Uterus (tissue), 4 donors: Measurements from ENCODE around the gene INTS1. TPM values are rescaled to one million over a fixed set of nuclear protein-coding genes. Genes with fewer than 3 reads are reported as not detected.

Source experiments
- DNase-seq, 2 donors: peaks; one replicate each; pipeline ENCODE4 v3.0.0-alpha.2; 2019 to 2020
- H3K27ac ChIP-seq, 2 donors: fragments of 200-600 bp; sonication (generic); 1 replicate in 1 of 2; 2 replicates in 1 of 2; pipeline ENCODE4 v1.5.1; 2016 to 2018
- H3K27me3 ChIP-seq, 2 donors: fragments of 200-600 bp; sonication (generic); one replicate each; pipeline ENCODE4 v1.5.1; 2018 to 2019; ENCODE audit warnings: control low read depth in 1 of 2
- H3K36me3 ChIP-seq, 2 donors: fragments of 200-600 bp; sonication (generic); one replicate each; pipeline ENCODE4 v1.5.1; 2019; ENCODE audit warnings: control low read depth in 1 of 2
- H3K4me1 ChIP-seq, 2 donors: fragments of 200-600 bp; sonication (generic); one replicate each; pipeline ENCODE4 v1.5.1; 2018 to 2019; ENCODE audit warnings: control low read depth in 1 of 2
- H3K4me3 ChIP-seq, 2 donors: fragments of 200-600 bp; sonication (generic); 1 replicate in 1 of 2; 2 replicates in 1 of 2; pipeline ENCODE4 v1.5.1; 2018 to 2019; ENCODE audit warnings: mild to moderate bottlenecking in 1 of 2
- H3K9me3 ChIP-seq, 2 donors: fragments of 200-600 bp; sonication (generic); one replicate each; pipeline ENCODE4 v1.5.1; 2019; ENCODE audit warnings: control low read depth in 1 of 2
- POLR2A ChIP-seq, 2 donors: fragments of 450-650 bp; IDR thresholded peaks; one replicate each; pipeline ENCODE4 v1.6.1; 2016; ENCODE audit warnings: antibody characterized with exemption in 2 of 2, mild to moderate bottlenecking in 1 of 2, moderate library complexity in 1 of 2
- intact Hi-C: fragments of 100-400 bp; cut with DNase I; formaldehyde crosslinking; loops from one replicate; pipeline ENCODE4 v1.15.1; 2023; ENCODE audit warnings: low total_unique reads
- total RNA-seq, 4 donors: library from RNA; depleted of rRNA in 3 of 4; stranded (reverse); fragments of >200 nt in 3 of 4; gene quantifications; one replicate each; pipeline versions ENCODE4 v1.1.0 to v1.2.4, GENCODE V29; 2014 to 2023
- TF ChIP-seq, protein P1 (sequence below), 4 experiments: fragments of 200-600 bp in 2 of 4; fragments of 450-650 bp in 2 of 4; sonication (generic) in 2 of 4; IDR thresholded peaks; one replicate each; pipeline ENCODE4 v1.5.1; 2016 to 2019; ENCODE audit warnings: antibody characterized with exemption in 4 of 4, mild to moderate bottlenecking in 2 of 4, moderate library complexity in 1 of 4
- donor health status: DM: yes; HTN: yes; CAD: no.

Gene INTS1
- total RNA-seq, 4 donors from 2014 or later, result 8.2 to 68.9 (median 30.3) TPM

GRCh38 chr7:1466524-1467271 is 37.5 kb downstream of the INTS1 start:
- no peak overlapping the region for H3K4me3 ChIP-seq
- no peaks in the 10 kb centered on the region for H3K27me3 ChIP-seq
- H3K36me3 ChIP-seq, result no peaks in the 10 kb centered on the region
- no peak for TF ChIP-seq POLR2A (IDR thresholded peaks at IDR 0.05)
- TF ChIP-seq, protein P1, sequence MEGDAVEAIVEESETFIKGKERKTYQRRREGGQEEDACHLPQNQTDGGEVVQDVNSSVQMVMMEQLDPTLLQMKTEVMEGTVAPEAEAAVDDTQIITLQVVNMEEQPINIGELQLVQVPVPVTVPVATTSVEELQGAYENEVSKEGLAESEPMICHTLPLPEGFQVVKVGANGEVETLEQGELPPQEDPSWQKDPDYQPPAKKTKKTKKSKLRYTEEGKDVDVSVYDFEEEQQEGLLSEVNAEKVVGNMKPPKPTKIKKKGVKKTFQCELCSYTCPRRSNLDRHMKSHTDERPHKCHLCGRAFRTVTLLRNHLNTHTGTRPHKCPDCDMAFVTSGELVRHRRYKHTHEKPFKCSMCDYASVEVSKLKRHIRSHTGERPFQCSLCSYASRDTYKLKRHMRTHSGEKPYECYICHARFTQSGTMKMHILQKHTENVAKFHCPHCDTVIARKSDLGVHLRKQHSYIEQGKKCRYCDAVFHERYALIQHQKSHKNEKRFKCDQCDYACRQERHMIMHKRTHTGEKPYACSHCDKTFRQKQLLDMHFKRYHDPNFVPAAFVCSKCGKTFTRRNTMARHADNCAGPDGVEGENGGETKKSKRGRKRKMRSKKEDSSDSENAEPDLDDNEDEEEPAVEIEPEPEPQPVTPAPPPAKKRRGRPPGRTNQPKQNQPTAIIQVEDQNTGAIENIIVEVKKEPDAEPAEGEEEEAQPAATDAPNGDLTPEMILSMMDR (IDR thresholded peaks at IDR 0.05), result no peak
- no peaks in the 10 kb centered on the region for H3K9me3 ChIP-seq
- peak; percentile 62 to 66 for DNase-seq
- intact Hi-C loops, result no loop called here
- peaks cover 0 to 7% of the 10 kb centered on the region in 2 donors for H3K4me1 ChIP-seq
- H3K27ac ChIP-seq, result peak overlapping the region; percentile 12 to 56

- no peak for TF ChIP-seq POLR2A (IDR thresholded peaks at IDR 0.05)
- TF ChIP-seq, protein P1 (IDR thresholded peaks at IDR 0.05), result no peak
- Histone ChIP-seq H3K4me1 (peaks cover 0 to 10% of the 10 kb centered on the region in 2 donors), H3K36me3 (no peaks in the 10 kb centered on the region), H3K9me3 (no peaks in the 10 kb centered on the region), H3K27me3 (no peaks in the 10 kb centered on the region), H3K4me3 (no peak overlapping the region), H3K27ac (no peak overlapping the region)
- DNase-seq, result no peak
- intact Hi-C loops, result no loop called here
These were observed 39.5 kb downstream of the INTS1 start for GRCh38 chr7:1464694-1465093.

DNA sequence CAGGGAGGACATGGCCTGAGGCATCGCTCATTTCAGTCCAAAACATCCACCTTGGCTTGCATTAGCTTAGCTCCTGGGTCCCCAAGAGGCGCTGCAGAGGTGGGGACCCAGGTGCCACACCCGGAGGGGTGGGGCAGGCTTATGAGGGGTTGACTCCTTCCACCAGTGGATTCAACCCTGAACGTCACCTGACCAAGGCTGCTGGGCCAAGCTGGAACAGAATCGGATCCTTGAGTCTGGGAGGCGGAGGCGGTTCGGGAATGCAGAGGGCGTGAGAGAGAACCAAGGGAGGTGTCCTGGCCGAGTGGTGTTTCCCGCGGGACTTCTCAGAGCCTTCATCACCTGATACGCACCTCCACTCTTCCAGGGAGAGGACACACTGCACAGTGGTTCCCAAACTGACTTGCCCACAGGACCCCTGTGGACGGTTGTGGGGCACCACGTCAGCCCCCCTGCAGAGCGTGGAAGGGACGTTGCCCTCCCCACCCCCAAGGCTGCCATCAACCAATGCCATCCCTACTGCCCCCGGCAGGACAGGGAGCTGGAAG is 40.4 kb downstream of the INTS1 start:
- Histone ChIP-seq H3K27ac (no peak overlapping the region), H3K27me3 (no peaks in the 10 kb centered on the region), H3K4me3 (no peak overlapping the region), H3K36me3 (no peaks in the 10 kb centered on the region), H3K4me1 (peaks cover 0 to 11% of the 10 kb centered on the region in 2 donors), H3K9me3 (no peaks in the 10 kb centered on the region)
- intact Hi-C loops, result no loop called here
- TF ChIP-seq, protein P1 (IDR thresholded peaks at IDR 0.05), result no peak
- TF ChIP-seq POLR2A (IDR thresholded peaks at IDR 0.05), result no peak
- no peak for DNase-seq

DNA sequence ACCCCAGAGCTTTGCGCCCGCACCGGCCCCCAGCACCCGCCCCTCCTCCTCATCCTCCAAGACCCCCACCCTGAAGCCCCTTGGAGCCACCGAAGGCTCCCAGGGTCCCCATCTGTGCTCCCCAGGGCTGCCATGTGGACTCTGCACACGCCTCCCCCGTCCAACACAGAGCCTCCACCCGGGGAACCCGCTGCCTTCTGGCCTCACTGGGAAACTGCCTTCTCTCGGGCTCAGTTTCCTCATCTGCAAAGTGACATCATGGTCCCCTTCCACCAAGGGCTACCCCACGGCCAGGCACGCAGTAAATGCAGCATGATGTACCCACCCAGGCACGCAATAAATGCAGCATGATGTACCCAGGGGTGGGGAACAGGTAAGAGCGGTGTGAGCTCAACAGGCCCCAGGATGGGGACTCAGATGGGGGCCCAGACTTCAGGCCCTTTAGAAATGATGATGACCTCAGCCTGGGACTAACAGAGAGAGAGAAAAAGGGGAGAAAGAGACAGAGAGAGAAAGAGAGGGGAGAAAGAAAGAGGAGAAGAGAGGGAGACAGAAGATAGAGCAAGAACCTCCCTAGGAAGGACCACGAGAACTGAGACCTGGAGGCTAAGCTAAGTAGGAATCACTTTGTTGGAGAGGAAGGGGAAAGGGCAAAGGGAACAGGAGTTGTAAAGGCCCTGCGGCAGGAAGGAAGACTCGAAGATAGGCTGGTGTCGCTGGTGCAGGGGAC is 42.4 kb downstream of the INTS1 start:
- TF ChIP-seq POLR2A (IDR thresholded peaks at IDR 0.05), result no peak
- TF ChIP-seq, protein P1 (IDR thresholded peaks at IDR 0.05), result no peak
- Histone ChIP-seq H3K4me1 (peaks cover 7 to 16% of the 10 kb centered on the region in 2 donors), H3K27ac (peak overlapping the region; percentile 68 to 81)

More for the DNA sequence above, 42.4 kb downstream of the INTS1 start:
- no peaks in the 10 kb centered on the region for H3K36me3 ChIP-seq
- H3K9me3 ChIP-seq, result no peaks in the 10 kb centered on the region
- intact Hi-C loops, result no loop called here
- H3K4me3 ChIP-seq, result no peak overlapping the region
- DNase-seq, result no peak
- no peaks in the 10 kb centered on the region for H3K27me3 ChIP-seq
